Measurements from ENCODE around the gene KRTAP2-3. TPM values are rescaled to one million over a fixed set of nuclear protein-coding genes. Genes with fewer than 3 reads are reported as not detected.
"Not testable (repeated sequence)": the region's sequence is repeated elsewhere in the genome, so short reads cannot be mapped to it uniquely, and the experiment has no call there.

Gene KRTAP2-3, protein sequence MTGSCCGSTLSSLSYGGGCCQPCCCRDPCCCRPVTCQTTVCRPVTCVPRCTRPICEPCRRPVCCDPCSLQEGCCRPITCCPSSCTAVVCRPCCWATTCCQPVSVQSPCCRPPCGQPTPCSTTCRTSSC
- not detected in 3 replicates for total RNA-seq
- long read RNA-seq: 0 reads

DNA sequence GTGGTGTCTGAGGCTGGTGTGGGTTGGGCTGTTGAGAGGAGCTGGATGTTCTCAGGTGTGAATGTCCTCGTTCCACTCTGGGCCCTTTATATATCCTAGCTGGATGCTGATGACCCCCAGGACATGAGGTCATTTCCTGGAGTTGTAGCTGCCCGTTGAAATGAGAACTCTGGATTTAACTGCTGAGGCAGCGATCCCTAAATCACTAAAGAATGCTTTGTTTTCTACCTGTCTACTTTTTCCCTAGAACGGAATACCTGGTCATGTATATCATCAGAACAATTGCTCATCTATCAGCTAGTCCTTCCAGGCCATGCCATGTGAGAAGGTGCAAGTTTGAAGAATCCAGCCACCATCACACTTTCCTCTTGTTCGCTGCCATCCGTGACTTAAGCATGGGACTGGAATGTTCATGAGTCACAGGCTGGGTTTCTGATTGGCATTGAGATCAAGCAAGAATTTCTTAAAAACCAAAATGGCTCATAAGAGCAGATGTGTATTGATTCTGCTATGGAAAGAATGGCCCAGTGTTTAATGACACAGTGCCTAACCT, at the start of gene KRTAP2-3:
KRTAP2-3 (minus strand) TSS at position 63 of the 553 bp plus-strand sequence. CDS start 64 bp downstream, outside the sequence.
- peak within 1 kb of the TSS; percentile 5 for H3K4me3 Mint-ChIP-seq (ENCODE audit: unreplicated experiment)
- H3K4me1 Mint-ChIP-seq (ENCODE audit: low read depth): peaks cover 50% of the 10 kb centered on the region
- TF ChIP-seq, protein P1, sequence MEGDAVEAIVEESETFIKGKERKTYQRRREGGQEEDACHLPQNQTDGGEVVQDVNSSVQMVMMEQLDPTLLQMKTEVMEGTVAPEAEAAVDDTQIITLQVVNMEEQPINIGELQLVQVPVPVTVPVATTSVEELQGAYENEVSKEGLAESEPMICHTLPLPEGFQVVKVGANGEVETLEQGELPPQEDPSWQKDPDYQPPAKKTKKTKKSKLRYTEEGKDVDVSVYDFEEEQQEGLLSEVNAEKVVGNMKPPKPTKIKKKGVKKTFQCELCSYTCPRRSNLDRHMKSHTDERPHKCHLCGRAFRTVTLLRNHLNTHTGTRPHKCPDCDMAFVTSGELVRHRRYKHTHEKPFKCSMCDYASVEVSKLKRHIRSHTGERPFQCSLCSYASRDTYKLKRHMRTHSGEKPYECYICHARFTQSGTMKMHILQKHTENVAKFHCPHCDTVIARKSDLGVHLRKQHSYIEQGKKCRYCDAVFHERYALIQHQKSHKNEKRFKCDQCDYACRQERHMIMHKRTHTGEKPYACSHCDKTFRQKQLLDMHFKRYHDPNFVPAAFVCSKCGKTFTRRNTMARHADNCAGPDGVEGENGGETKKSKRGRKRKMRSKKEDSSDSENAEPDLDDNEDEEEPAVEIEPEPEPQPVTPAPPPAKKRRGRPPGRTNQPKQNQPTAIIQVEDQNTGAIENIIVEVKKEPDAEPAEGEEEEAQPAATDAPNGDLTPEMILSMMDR (IDR thresholded peaks at IDR 0.05): no peak
- H3K36me3 Mint-ChIP-seq (ENCODE audit: low read depth): peaks cover 1% of the 10 kb centered on the region
- DNase-seq (ENCODE audit: low spot score): no peak
- peaks cover 4% of the 10 kb centered on the region for H3K9me3 Mint-ChIP-seq (ENCODE audit: low read depth)
- peak within 1 kb of the TSS; percentile 95 for H3K27ac Mint-ChIP-seq (ENCODE audit: unreplicated experiment)
- no peaks in the 10 kb centered on the region for H3K27me3 Mint-ChIP-seq (ENCODE audit: low read depth)

DNA sequence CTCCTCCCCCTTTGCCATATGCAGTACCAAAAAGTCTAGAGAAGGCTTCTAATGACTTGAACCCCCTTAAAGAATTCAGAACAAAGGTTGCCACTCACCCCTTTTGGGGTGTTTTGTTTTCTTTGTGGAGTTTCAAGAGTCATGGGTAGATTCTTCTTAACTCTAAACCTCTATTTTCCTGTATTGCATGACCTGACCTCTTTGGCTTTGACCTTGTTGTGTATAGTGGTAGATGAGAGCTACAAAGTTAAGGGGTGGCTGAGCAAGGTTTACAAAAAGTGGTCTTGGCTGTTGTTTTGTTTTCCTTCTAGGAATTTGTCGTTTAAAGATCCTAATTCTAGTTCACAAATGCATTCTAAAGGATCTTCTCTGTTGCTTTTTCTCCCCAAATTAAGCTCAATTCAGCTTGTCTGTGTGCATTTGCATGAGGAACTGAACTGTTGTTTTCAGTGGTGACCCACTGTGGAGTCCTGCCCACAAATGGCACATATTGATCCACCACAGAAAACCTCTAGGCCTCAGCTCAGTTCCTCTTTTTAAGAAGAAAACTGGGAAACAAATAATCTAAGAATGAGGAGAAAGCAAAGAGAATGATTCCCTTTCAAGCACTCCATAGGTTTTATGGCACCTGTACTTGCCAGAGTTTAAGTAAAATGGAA, 48.9 kb upstream of the KRTAP2-3 start:
- not testable (repeated sequence) for H3K27ac Mint-ChIP-seq (ENCODE audit: unreplicated experiment); H3K36me3 Mint-ChIP-seq (ENCODE audit: low read depth)
- peaks cover 15% of the 10 kb centered on the region for H3K4me1 Mint-ChIP-seq (ENCODE audit: low read depth)

GRCh38 chr17:41107941-41108450, 48.1 kb upstream of the KRTAP2-3 start:
- no peak for DNase-seq (ENCODE audit: low spot score)
- Mint-ChIP-seq H3K4me3 (ENCODE audit: unreplicated experiment) (no peak overlapping the region), H3K4me1 (ENCODE audit: low read depth) (peaks cover 23% of the 10 kb centered on the region), H3K27ac (ENCODE audit: unreplicated experiment) (no peak overlapping the region), H3K27me3 (ENCODE audit: low read depth) (no peaks in the 10 kb centered on the region), H3K9me3 (ENCODE audit: low read depth) (peaks cover 7% of the 10 kb centered on the region), H3K36me3 (ENCODE audit: low read depth) (no peaks in the 10 kb centered on the region)
- TF ChIP-seq, protein P1 (IDR thresholded peaks at IDR 0.05): no peak

More for the DNA sequence above, 48.9 kb upstream of the KRTAP2-3 start:
- not testable (repeated sequence) for H3K27me3 Mint-ChIP-seq (ENCODE audit: low read depth); DNase-seq (ENCODE audit: low spot score); H3K4me3 Mint-ChIP-seq (ENCODE audit: unreplicated experiment); H3K9me3 Mint-ChIP-seq (ENCODE audit: low read depth)

DNA sequence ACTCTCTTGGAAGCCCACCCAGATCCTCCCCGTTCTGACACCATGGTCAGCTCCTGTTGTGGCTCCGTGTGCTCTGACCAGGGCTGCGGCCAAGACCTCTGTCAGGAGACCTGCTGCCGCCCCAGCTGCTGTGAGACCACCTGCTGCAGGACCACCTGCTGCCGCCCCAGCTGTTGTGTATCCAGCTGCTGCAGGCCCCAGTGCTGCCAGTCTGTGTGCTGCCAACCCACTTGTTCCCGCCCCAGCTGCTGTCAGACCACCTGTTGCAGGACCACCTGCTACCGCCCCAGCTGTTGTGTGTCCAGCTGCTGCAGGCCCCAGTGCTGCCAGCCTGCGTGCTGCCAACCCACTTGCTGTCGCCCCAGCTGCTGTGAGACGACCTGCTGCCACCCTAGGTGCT, 45.4 kb upstream of the KRTAP2-3 start, which contains the start of gene KRTAP4-9:
KRTAP4-9 (plus strand) TSS at position 43 of the 400 bp plus-strand sequence; CDS start at position 43, 0 bp downstream.
- not testable (repeated sequence) for H3K4me3 Mint-ChIP-seq (ENCODE audit: unreplicated experiment); H3K36me3 Mint-ChIP-seq (ENCODE audit: low read depth); H3K27me3 Mint-ChIP-seq (ENCODE audit: low read depth); H3K9me3 Mint-ChIP-seq (ENCODE audit: low read depth); DNase-seq (ENCODE audit: low spot score)
- Mint-ChIP-seq H3K4me1 (ENCODE audit: low read depth) (peaks cover 24% of the 10 kb centered on the region), H3K27ac (ENCODE audit: unreplicated experiment) (peak within 1 kb of the TSS; percentile 9)

DNA sequence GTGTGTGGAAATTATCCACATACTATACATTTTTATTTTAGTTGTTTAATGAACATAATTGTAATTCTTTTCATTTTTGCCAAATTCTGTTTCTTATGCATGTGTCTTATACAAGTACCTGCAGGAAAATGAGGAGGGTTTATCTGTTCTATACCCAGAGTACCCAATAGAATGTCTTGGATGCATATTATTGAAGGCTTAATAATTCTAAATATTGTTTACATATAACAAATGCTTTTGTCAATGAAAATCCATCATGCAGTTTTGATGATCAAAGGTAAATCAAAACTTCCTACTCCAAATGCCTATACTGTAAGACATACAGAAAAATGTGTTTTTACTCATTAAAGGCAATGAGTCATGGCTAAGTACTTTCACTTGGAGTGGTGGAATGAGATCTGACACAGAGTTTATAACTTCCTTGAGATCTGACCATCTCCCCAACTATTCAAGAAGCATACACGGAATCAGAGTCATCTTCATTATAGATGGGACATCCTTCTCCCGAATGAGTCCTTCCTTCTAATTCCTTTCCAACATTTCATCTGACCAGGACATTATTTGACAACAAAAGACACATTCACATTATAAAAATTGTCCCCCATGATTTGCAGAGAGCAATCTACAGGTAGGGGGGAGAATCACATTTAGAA, 44.6 kb upstream of the KRTAP2-3 start:
- not testable (repeated sequence) for DNase-seq (ENCODE audit: low spot score); H3K4me3 Mint-ChIP-seq (ENCODE audit: unreplicated experiment); H3K27me3 Mint-ChIP-seq (ENCODE audit: low read depth); H3K36me3 Mint-ChIP-seq (ENCODE audit: low read depth); H3K9me3 Mint-ChIP-seq (ENCODE audit: low read depth)
- H3K4me1 Mint-ChIP-seq (ENCODE audit: low read depth): peaks cover 32% of the 10 kb centered on the region
- peak overlapping the region; percentile 9 for H3K27ac Mint-ChIP-seq (ENCODE audit: unreplicated experiment)

GRCh38 chr17:41103896-41104295, 44.0 kb upstream of the KRTAP2-3 start:
- Mint-ChIP-seq H3K4me1 (ENCODE audit: low read depth) (peaks cover 36% of the 10 kb centered on the region), H3K27me3 (ENCODE audit: low read depth) (no peaks in the 10 kb centered on the region), H3K4me3 (ENCODE audit: unreplicated experiment) (no peak overlapping the region), H3K27ac (ENCODE audit: unreplicated experiment) (no peak overlapping the region), H3K36me3 (ENCODE audit: low read depth) (no peaks in the 10 kb centered on the region), H3K9me3 (ENCODE audit: low read depth) (no peaks in the 10 kb centered on the region)
- TF ChIP-seq, protein P1 (IDR thresholded peaks at IDR 0.05): no peak
- DNase-seq (ENCODE audit: low spot score): no peak

All from chondrocyte (in vitro differentiated cells).